HL-60 (cell line): Measurements from ENCODE around the gene BACE1.

Experiments
- DNase-seq, 2 experiments: peaks; one replicate each; pipeline ENCODE4 v3.0.0-alpha.2; 2010 to 2020; ENCODE audit warnings: low read depth in 1 of 2, low spot score in 1 of 2
- H3K27ac ChIP-seq: fragments of 250-450 bp; sonication (Bioruptor Pico); replicated peaks from 2 replicates; pipeline ENCODE4 v1.5.1; 2020; ENCODE audit warnings: mild to moderate bottlenecking, moderate library complexity
- H3K27me3 ChIP-seq: fragments of 250-450 bp; sonication (Bioruptor Pico); 2 replicates; pipeline ENCODE4 v1.5.1; 2021; ENCODE audit warnings: mild to moderate bottlenecking, moderate library complexity; ENCODE audit not compliant: insufficient read depth, poor library complexity, severe bottlenecking
- H3K4me3 ChIP-seq: replicated peaks from 2 replicates; pipeline ENCODE4 v1.5.1; 2011; ENCODE audit warnings: mild to moderate bottlenecking, control low read depth, low read length; ENCODE audit not compliant: insufficient read depth
- GABPA ChIP-seq: IDR thresholded peaks from 2 replicates; pipeline ENCODE4 v1.6.1; 2012; ENCODE audit warnings: low read depth
- POLR2AphosphoS5 ChIP-seq: IDR thresholded peaks from 2 replicates; pipeline ENCODE4 v1.6.1; 2012; ENCODE audit warnings: low read depth
- SPI1 ChIP-seq: IDR thresholded peaks from 2 replicates; pipeline ENCODE4 v1.6.1; 2012; ENCODE audit warnings: low read depth, mild to moderate bottlenecking, borderline replicate concordance
- TF ChIP-seq, protein P1 (sequence below): IDR thresholded peaks from one replicate; pipeline ENCODE4 v1.5.1; 2011; ENCODE audit warnings: low read length, control low read depth, inconsistent platforms; ENCODE audit not compliant: insufficient read depth
- TF ChIP-seq, protein P2 (sequence below): IDR thresholded peaks from 2 replicates; pipeline ENCODE4 v1.6.1; 2012; ENCODE audit warnings: low read depth; ENCODE audit not compliant: insufficient replicate concordance

Gene BACE1

GRCh38 chr11:117292616-117293015, 23.4 kb downstream of the BACE1 start:
- no peak for DNase-seq
- TF ChIP-seq, protein P1, sequence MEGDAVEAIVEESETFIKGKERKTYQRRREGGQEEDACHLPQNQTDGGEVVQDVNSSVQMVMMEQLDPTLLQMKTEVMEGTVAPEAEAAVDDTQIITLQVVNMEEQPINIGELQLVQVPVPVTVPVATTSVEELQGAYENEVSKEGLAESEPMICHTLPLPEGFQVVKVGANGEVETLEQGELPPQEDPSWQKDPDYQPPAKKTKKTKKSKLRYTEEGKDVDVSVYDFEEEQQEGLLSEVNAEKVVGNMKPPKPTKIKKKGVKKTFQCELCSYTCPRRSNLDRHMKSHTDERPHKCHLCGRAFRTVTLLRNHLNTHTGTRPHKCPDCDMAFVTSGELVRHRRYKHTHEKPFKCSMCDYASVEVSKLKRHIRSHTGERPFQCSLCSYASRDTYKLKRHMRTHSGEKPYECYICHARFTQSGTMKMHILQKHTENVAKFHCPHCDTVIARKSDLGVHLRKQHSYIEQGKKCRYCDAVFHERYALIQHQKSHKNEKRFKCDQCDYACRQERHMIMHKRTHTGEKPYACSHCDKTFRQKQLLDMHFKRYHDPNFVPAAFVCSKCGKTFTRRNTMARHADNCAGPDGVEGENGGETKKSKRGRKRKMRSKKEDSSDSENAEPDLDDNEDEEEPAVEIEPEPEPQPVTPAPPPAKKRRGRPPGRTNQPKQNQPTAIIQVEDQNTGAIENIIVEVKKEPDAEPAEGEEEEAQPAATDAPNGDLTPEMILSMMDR = no peak
- TF ChIP-seq, protein P2, sequence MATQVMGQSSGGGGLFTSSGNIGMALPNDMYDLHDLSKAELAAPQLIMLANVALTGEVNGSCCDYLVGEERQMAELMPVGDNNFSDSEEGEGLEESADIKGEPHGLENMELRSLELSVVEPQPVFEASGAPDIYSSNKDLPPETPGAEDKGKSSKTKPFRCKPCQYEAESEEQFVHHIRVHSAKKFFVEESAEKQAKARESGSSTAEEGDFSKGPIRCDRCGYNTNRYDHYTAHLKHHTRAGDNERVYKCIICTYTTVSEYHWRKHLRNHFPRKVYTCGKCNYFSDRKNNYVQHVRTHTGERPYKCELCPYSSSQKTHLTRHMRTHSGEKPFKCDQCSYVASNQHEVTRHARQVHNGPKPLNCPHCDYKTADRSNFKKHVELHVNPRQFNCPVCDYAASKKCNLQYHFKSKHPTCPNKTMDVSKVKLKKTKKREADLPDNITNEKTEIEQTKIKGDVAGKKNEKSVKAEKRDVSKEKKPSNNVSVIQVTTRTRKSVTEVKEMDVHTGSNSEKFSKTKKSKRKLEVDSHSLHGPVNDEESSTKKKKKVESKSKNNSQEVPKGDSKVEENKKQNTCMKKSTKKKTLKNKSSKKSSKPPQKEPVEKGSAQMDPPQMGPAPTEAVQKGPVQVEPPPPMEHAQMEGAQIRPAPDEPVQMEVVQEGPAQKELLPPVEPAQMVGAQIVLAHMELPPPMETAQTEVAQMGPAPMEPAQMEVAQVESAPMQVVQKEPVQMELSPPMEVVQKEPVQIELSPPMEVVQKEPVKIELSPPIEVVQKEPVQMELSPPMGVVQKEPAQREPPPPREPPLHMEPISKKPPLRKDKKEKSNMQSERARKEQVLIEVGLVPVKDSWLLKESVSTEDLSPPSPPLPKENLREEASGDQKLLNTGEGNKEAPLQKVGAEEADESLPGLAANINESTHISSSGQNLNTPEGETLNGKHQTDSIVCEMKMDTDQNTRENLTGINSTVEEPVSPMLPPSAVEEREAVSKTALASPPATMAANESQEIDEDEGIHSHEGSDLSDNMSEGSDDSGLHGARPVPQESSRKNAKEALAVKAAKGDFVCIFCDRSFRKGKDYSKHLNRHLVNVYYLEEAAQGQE = no peak
- TF ChIP-seq POLR2AphosphoS5 = no peak
- no peak for TF ChIP-seq SPI1
- no peak for TF ChIP-seq GABPA
- no peak overlapping the region for H3K4me3 ChIP-seq
- no peak overlapping the region for H3K27ac ChIP-seq
- no peaks in the 10 kb centered on the region for H3K27me3 ChIP-seq

DNA sequence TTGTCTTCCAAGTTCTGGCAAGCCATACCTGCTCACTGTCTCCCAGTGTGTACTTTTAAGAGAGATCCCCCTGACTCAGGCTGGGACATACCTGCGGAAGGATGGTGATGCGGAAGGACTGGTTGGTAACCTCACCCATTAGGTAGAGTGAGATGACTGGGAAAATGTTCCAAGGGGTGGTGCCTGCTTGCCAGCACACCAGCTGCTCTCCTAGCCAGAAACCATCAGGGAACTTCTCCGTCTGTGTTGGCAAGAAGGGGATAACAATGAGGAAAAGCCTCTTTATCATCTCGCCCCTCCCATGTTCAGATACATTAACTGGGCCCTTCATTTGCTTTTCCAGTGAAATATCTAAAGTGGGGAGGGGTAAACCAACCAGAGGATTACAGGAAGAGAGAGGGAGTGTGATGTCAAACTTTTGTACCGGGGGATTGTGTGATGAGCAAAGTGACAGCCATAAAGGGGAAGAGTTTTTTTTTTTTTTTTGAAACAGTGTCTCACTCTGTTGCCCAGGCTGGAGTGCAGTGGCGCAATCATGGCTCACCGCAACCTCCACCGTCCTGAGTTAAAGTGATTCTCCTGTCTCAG, 25.2 kb downstream of the BACE1 start, which contains the start of gene BACE1-AS:
Gene BACE1-AS (plus strand): TSS at position 538 of the 588 bp plus-strand sequence.
- Histone ChIP-seq H3K27ac (no peak within 1 kb of the TSS), H3K27me3 (no peaks in the 10 kb centered on the region), H3K4me3 (no peak within 1 kb of the TSS)
- DNase-seq = peak in 1 of 2 experiments; percentile 7
- TF ChIP-seq GABPA (no peak), POLR2AphosphoS5 (no peak), SPI1 (no peak)
- TF ChIP-seq, protein P1 = no peak
- TF ChIP-seq, protein P2 = no peak

- Histone ChIP-seq H3K4me3 (no peak overlapping the region), H3K27ac (no peak overlapping the region), H3K27me3 (no peaks in the 10 kb centered on the region)
- DNase-seq = no peak
- TF ChIP-seq, protein P2 = no peak
- no peak for TF ChIP-seq GABPA
- TF ChIP-seq, protein P1 = no peak
- no peak for TF ChIP-seq SPI1
- no peak for TF ChIP-seq POLR2AphosphoS5
Measured at GRCh38 chr11:117289795-117290194, 26.3 kb downstream of the BACE1 start.
